ENCODE results near the gene FGF9. TPM values are rescaled to one million over a fixed set of nuclear protein-coding genes. Genes with fewer than 3 reads are reported as not detected.

The FGF9 gene
- under 1 TPM; 0.11 to 0.45 TPM for total RNA-seq

DNA sequence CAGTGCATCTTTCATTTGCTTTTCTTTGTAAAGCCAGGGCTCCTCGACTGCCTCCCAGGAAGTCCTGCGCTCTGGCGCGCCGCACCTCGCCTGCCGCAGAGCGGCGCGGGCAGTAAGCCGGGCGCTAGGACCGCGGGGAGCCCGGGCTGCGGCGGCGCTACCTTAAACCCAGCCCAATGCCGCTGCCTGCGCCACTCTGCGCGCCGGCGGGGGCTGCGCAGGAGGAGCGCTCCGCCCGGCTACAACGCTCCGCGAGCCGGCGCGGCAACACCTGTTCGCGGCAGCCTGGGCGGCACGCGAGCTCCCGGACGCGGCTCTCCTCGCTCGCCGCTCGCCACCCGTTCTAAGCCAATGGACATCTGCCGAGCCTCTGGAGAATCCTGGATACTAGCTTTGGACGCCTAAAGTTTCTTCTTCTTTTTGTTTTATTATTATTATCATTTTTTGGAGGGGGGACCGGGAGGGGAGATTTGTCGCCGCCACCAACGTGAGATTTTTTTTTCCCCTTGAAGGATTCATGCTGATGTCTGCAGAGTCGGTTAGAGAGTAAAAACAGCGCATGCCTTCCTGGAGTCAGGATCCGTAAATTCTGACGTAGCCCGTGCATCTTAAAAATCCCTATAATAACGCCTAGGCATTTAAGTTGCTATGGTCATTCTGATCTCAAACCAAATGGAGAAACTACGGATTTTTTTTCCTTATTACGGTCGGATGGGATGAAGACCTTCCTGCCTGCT lies at the start of gene FGF9:
FGF9 (plus strand) TSS at position 191 of the 737 bp plus-strand sequence. CDS start 840 bp downstream, outside the sequence.
- Mint-ChIP-seq H3K36me3 (ENCODE audit: low read depth) (no peaks in the 10 kb centered on the region), H3K9me3 (no peaks in the 10 kb centered on the region), H3K27ac (peak within 1 kb of the TSS; percentile 63), H3K4me3 (peak within 1 kb of the TSS; percentile 81), H3K27me3 (peaks cover 41% of the 10 kb centered on the region), H3K4me1 (ENCODE audit: low read depth) (peaks cover 37% of the 10 kb centered on the region)
- peak; percentile 78 for DNase-seq
- POLR2A ChIA-PET: interaction anchor here (0.7 to 1.6 kb wide), 2 partner anchors 14 to 68 kb away, joined by 4 read pairs; no protein-coding TSS in a partner anchor
- intact Hi-C loops (cut with micrococcal nuclease): no loop called here
- CTCF ChIA-PET: interaction anchor here (1.3 to 3.6 kb wide), 3 partner anchors 34 to 142 kb away, joined by 3 to 20 read pairs (median 3); partner anchors contain the start of gene MICU2
- ATAC-seq: peak; percentile 67
- TF ChIP-seq, protein P1, sequence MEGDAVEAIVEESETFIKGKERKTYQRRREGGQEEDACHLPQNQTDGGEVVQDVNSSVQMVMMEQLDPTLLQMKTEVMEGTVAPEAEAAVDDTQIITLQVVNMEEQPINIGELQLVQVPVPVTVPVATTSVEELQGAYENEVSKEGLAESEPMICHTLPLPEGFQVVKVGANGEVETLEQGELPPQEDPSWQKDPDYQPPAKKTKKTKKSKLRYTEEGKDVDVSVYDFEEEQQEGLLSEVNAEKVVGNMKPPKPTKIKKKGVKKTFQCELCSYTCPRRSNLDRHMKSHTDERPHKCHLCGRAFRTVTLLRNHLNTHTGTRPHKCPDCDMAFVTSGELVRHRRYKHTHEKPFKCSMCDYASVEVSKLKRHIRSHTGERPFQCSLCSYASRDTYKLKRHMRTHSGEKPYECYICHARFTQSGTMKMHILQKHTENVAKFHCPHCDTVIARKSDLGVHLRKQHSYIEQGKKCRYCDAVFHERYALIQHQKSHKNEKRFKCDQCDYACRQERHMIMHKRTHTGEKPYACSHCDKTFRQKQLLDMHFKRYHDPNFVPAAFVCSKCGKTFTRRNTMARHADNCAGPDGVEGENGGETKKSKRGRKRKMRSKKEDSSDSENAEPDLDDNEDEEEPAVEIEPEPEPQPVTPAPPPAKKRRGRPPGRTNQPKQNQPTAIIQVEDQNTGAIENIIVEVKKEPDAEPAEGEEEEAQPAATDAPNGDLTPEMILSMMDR (IDR thresholded peaks at IDR 0.05): no peak

DNA sequence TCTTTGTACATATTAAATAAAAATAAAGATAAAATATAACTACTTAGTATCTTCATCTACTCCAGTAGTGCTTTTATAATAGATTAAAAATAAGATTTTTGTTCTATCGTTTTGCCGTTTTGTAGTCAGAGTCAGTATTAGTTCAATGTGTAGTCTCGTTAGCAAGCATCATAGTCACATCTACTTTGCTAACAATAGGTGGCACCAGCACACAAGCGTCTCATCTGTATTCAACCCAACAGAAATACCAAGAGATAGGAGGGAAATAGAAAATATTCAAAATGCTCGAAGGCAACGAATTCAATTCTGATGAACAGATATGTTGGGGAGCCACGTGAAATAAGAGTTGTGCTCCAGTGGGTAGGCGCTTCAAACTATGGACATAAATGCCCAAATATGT lies 45.5 kb upstream of the FGF9 start:
- Mint-ChIP-seq H3K36me3 (ENCODE audit: low read depth) (no peaks in the 10 kb centered on the region), H3K4me1 (ENCODE audit: low read depth) (no peaks in the 10 kb centered on the region), H3K27ac (no peak overlapping the region), H3K9me3 (no peaks in the 10 kb centered on the region), H3K27me3 (peaks cover 5% of the 10 kb centered on the region), H3K4me3 (no peak overlapping the region)
- peak; percentile 22 for DNase-seq
- intact Hi-C loops (cut with micrococcal nuclease): no loop called here
- ChIA-PET POLR2A (no interaction called here), CTCF (interaction anchor here (0.6 to 2.7 kb wide), 3 partner anchors 12 to 21 kb away, joined by 3 to 12 read pairs (median 4); no protein-coding TSS in a partner anchor)
- no peak for ATAC-seq
- TF ChIP-seq, protein P1 (IDR thresholded peaks at IDR 0.05): no peak

DNA sequence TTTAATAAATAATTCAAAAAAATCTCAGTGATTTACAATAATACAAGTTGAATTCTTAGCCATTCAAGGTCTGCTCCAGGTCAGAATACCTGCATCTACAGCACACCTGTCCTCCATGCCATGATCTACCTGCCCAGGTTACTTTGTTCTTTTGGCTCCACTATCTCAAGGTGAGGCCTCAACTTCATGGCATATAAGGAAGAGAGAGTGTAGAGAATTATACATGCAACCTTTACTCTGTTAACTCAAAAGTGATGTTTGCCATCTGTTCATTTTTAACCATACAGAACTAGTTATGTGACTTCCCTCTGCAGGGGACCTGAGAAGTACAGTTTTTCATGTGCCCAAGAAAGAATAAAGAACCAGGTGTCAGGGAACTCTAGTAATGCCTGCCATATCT lies 38.7 kb upstream of the FGF9 start:
- Mint-ChIP-seq H3K4me3 (no peak overlapping the region), H3K27ac (no peak overlapping the region)
- intact Hi-C loops (cut with micrococcal nuclease): loop anchor here (10.0 kb wide), 1 partner anchor 643 kb away; no protein-coding TSS in a partner anchor

DNA sequence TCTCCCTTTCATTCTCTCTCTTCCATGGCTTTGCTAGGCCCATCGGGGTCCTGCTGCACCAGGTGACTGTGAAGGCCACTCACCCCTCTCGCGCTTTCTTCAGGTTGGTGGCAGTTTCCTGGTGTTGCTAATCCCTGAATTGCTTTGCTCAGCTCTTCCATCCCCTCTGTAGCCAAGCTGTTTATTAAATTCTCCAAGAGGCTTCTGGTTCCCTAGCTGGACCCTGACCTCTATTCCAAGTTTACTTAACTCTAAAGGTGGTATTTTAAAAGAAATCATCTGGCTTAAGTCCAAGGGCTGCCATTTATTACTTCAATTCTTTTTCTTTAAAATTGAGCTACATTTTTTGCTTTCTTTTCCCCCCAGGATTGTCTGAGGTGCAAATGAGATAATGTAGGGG lies 34.2 kb upstream of the FGF9 start:
- ChIA-PET CTCF (interaction anchor here (0.8 to 3.5 kb wide), 6 partner anchors 8 to 64 kb away, joined by 3 to 29 read pairs (median 14); no protein-coding TSS in a partner anchor), POLR2A (no interaction called here)
- no peaks in the 10 kb centered on the region for H3K36me3 Mint-ChIP-seq (ENCODE audit: low read depth)
- peaks cover 2% of the 10 kb centered on the region for H3K9me3 Mint-ChIP-seq
- DNase-seq (no peak), ATAC-seq (no peak)
- no peak overlapping the region for H3K27ac Mint-ChIP-seq
- no peaks in the 10 kb centered on the region for H3K4me1 Mint-ChIP-seq (ENCODE audit: low read depth)
- H3K4me3 Mint-ChIP-seq: no peak overlapping the region
- TF ChIP-seq, protein P1 (IDR thresholded peaks at IDR 0.05): no peak
- peaks cover 8% of the 10 kb centered on the region for H3K27me3 Mint-ChIP-seq
- intact Hi-C loops (cut with micrococcal nuclease): loop anchor here (10.0 kb wide), 1 partner anchor 638 kb away; no protein-coding TSS in a partner anchor

More for the DNA sequence above, 38.7 kb upstream of the FGF9 start:
- TF ChIP-seq, protein P1 (IDR thresholded peaks at IDR 0.05): no peak
- Mint-ChIP-seq H3K4me1 (ENCODE audit: low read depth) (no peaks in the 10 kb centered on the region), H3K9me3 (peaks cover 6% of the 10 kb centered on the region), H3K27me3 (peaks cover 11% of the 10 kb centered on the region), H3K36me3 (ENCODE audit: low read depth) (no peaks in the 10 kb centered on the region)
- CTCF ChIA-PET: no interaction called here
- ATAC-seq (no peak), DNase-seq (no peak)
- POLR2A ChIA-PET: no interaction called here

DNA sequence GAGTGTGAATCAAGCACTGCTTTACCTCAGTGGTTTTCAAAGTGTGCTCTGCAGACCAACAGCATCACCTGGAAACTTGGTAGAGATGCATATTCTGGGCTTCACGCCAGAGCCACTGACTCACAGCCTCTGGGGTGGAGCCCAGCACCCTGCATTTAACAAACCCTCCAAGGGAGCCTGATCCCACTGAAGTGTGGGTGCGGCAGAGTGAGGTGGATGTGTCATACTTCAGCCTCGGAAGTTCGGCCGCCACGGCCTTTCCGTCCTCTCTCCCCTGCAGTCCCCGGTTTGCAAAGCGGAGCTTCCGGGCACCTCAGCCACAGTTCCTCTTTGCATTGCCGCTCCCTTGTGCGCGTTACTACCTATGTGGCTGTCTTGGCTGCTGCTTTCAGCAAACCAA lies 33.6 kb upstream of the FGF9 start:
- ATAC-seq: peak; percentile 69
- H3K27me3 Mint-ChIP-seq: peaks cover 5% of the 10 kb centered on the region
- TF ChIP-seq, protein P1 (IDR thresholded peaks at IDR 0.05): no peak
- ChIA-PET CTCF (interaction anchor here (1.0 to 3.5 kb wide), 21 partner anchors 11 to 640 kb away, joined by 3 to 29 read pairs (median 5); partner anchors contain the start of gene MICU2), POLR2A (no interaction called here)
- intact Hi-C loops (cut with micrococcal nuclease): loop anchor here (10.0 kb wide), 1 partner anchor 638 kb away; no protein-coding TSS in a partner anchor
- no peak overlapping the region for H3K27ac Mint-ChIP-seq
- DNase-seq: peak; percentile 44
- no peak overlapping the region for H3K4me3 Mint-ChIP-seq
- H3K4me1 Mint-ChIP-seq (ENCODE audit: low read depth): no peaks in the 10 kb centered on the region
- H3K9me3 Mint-ChIP-seq: no peaks in the 10 kb centered on the region
- no peaks in the 10 kb centered on the region for H3K36me3 Mint-ChIP-seq (ENCODE audit: low read depth)
